Endodermal cell (in vitro differentiated cells): ENCODE measurements around the gene AQP1. TPM values are rescaled to one million over a fixed set of nuclear protein-coding genes. Genes with fewer than 3 reads are reported as not detected.

Source experiments
- DNase-seq: peaks from one replicate; pipeline ENCODE4 v3.0.0-alpha.2; 2017
- H3K27ac ChIP-seq: 2 replicates; pipeline ENCODE4 v1.5.1; 2013; ENCODE audit warnings: mild to moderate bottlenecking, low read depth, low read length, moderate library complexity
- H3K27me3 ChIP-seq: 2 replicates; pipeline ENCODE4 v1.6.1; 2013; ENCODE audit warnings: mild to moderate bottlenecking, low read length, moderate library complexity; ENCODE audit not compliant: insufficient read depth, control insufficient read depth, poor library complexity, severe bottlenecking
- H3K36me3 ChIP-seq: 2 replicates; pipeline ENCODE4 v1.7.0; 2013; ENCODE audit warnings: mild to moderate bottlenecking, low read length, moderate library complexity; ENCODE audit not compliant: control insufficient read depth, insufficient read depth
- H3K4me1 ChIP-seq: one replicate; pipeline ENCODE4 v1.7.0; 2013; ENCODE audit warnings: low read length; ENCODE audit not compliant: control insufficient read depth, insufficient read depth
- H3K4me3 ChIP-seq: 2 replicates; pipeline ENCODE4 v1.5.1; 2013; ENCODE audit warnings: mild to moderate bottlenecking, low read length, moderate library complexity
- H3K9ac ChIP-seq: 2 replicates; pipeline ENCODE4 v1.6.1; 2013; ENCODE audit warnings: mild to moderate bottlenecking, low read length, moderate library complexity; ENCODE audit not compliant: poor library complexity, severe bottlenecking; ENCODE audit errors: extremely low read depth
- H3K9me3 ChIP-seq: 2 replicates; pipeline ENCODE4 v1.6.1; 2013; ENCODE audit warnings: mild to moderate bottlenecking, low read length, moderate library complexity; ENCODE audit not compliant: control insufficient read depth
- H3K27ac Mint-ChIP-seq: 2 replicates; pipeline ENCODE4 v1.8.0; 2020; ENCODE audit warnings: mixed read lengths
- H3K27me3 Mint-ChIP-seq: 2 replicates; pipeline ENCODE4 v1.8.0; 2021; ENCODE audit warnings: mild to moderate bottlenecking, mixed read lengths; ENCODE audit not compliant: insufficient read depth
- H3K36me3 Mint-ChIP-seq: 2 replicates; pipeline ENCODE4 v1.8.0; 2020; ENCODE audit warnings: low read depth, mixed read lengths
- H3K4me1 Mint-ChIP-seq: 2 replicates; pipeline ENCODE4 v1.8.0; 2020; ENCODE audit warnings: mixed read lengths
- H3K4me3 Mint-ChIP-seq: 2 replicates; pipeline ENCODE4 v1.8.0; 2020; ENCODE audit warnings: mild to moderate bottlenecking, moderate library complexity, mixed read lengths
- H3K9me3 Mint-ChIP-seq: 2 replicates; pipeline ENCODE4 v1.8.0; 2020; ENCODE audit warnings: mild to moderate bottlenecking, mixed read lengths
- CTCF ChIP-seq: fragments of 200-600 bp; sonication (generic); conservative IDR thresholded peaks from 2 replicates; pipeline ENCODE4 v1.5.0; 2021; ENCODE audit warnings: antibody characterized with exemption, mild to moderate bottlenecking
- WGBS, 2 experiments: methylation state at CpG; one replicate each; pipeline versions ENCODE4 v1.1.5 to v1.1.7; 2013; ENCODE audit warnings: missing lambda C conversion rate in 2 of 2, mixed read lengths in 1 of 2; ENCODE audit not compliant: insufficient coverage in 1 of 2, insufficient read length in 1 of 2; 5-methylcytosine and 5-hydroxymethylcytosine counted together
- total RNA-seq, 2 donors: library from RNA; stranded (reverse); fragmentation: NEBNext Ultra II Directional in 1 of 2; extraction: Animal tissue kit (Norgen Biotek cat#: 25700) in 1 of 2; gene quantifications; 2 replicates in 1 of 2; 3 replicates in 1 of 2; pipeline ENCODE4 v1.2.1, GENCODE V29; 2021

AQP1 gene
- total RNA-seq, 2 donors from 2014 or later, result 0.26 to 0.91 TPM

- Histone ChIP-seq H3K27me3 (no peaks in the 10 kb centered on the region), H3K9me3 (no peaks in the 10 kb centered on the region), H3K9ac (no peak overlapping the region), H3K27ac (no peak overlapping the region), H3K36me3 (no peaks in the 10 kb centered on the region), H3K4me3 (no peak overlapping the region), H3K4me1 (peaks cover 10% of the 10 kb centered on the region)
- no peak for TF ChIP-seq CTCF
- Mint-ChIP-seq H3K9me3 (no peaks in the 10 kb centered on the region), H3K36me3 (no peaks in the 10 kb centered on the region), H3K4me3 (no peak overlapping the region), H3K27ac (no peak overlapping the region), H3K4me1 (peaks cover 17% of the 10 kb centered on the region), H3K27me3 (no peaks in the 10 kb centered on the region)
- 95 to 100% methylated on average over 1 to 2 of the region's 2 CpGs for whole genome bisulfite sequencing, 2 experiments
- DNase-seq, result no peak
Observed at GRCh38 chr7:30897770-30898169, 13.9 kb upstream of the AQP1 start.

- Mint-ChIP-seq H3K4me3 (no peak overlapping the region), H3K9me3 (no peaks in the 10 kb centered on the region), H3K36me3 (no peaks in the 10 kb centered on the region), H3K27me3 (no peaks in the 10 kb centered on the region), H3K4me1 (peaks cover 17% of the 10 kb centered on the region), H3K27ac (no peak overlapping the region)
- H3K4me3 ChIP-seq, result no peak overlapping the region
- H3K27me3 ChIP-seq, result no peaks in the 10 kb centered on the region
- H3K9ac ChIP-seq, result no peak overlapping the region
- WGBS, 2 experiments, result 85 to 93% methylated on average over 8 to 12 of the region's 12 CpGs
- DNase-seq, result no peak
- peaks cover 10% of the 10 kb centered on the region for H3K4me1 ChIP-seq
- H3K27ac ChIP-seq, result no peak overlapping the region
- no peaks in the 10 kb centered on the region for H3K9me3 ChIP-seq
- no peaks in the 10 kb centered on the region for H3K36me3 ChIP-seq
- TF ChIP-seq CTCF, result no peak
Observed at GRCh38 chr7:30898411-30898810, 13.2 kb upstream of the AQP1 start.

- Histone ChIP-seq H3K9ac (no peak overlapping the region), H3K9me3 (no peaks in the 10 kb centered on the region), H3K4me1 (peaks cover 10% of the 10 kb centered on the region), H3K36me3 (no peaks in the 10 kb centered on the region), H3K27ac (no peak overlapping the region), H3K4me3 (no peak overlapping the region), H3K27me3 (no peaks in the 10 kb centered on the region)
- no peaks in the 10 kb centered on the region for H3K36me3 Mint-ChIP-seq
- no peak for DNase-seq
- H3K4me3 Mint-ChIP-seq, result no peak overlapping the region
- TF ChIP-seq CTCF, result no peak
- peaks cover 17% of the 10 kb centered on the region for H3K4me1 Mint-ChIP-seq
- H3K9me3 Mint-ChIP-seq, result no peaks in the 10 kb centered on the region
- H3K27ac Mint-ChIP-seq, result no peak overlapping the region
- H3K27me3 Mint-ChIP-seq, result no peaks in the 10 kb centered on the region
- WGBS, 2 experiments, result 97% methylated on average over 7 of the region's 7 CpGs; no CpG with 5 or more reads in 1 of the 2 experiments
Observed at GRCh38 chr7:30899066-30899465, 12.6 kb upstream of the AQP1 start.
